ENCODE results near the gene ZIC5.

The ZIC5 gene

GRCh38 chr13:99963816-99964339 lies 7.7 kb downstream of the ZIC5 start:
- Histone ChIP-seq H3K79me2 (ENCODE audit: insufficient read depth, low read length) (no peaks in the 10 kb centered on the region), H3K27me3 (ENCODE audit: insufficient read depth, low read length, poor library complexity, severe bottlenecking) (no peaks in the 10 kb centered on the region), H3K4me3 (ENCODE audit: low read length, poor library complexity, severe bottlenecking) (no peak overlapping the region), H3K4me1 (ENCODE audit: insufficient read depth, low read length, poor library complexity, severe bottlenecking) (peaks cover 4% of the 10 kb centered on the region), H3F3A (ENCODE audit: low read depth) (no peaks in the 10 kb centered on the region), H4K20me1 (ENCODE audit: insufficient read depth, low read length, poor library complexity, severe bottlenecking) (no peaks in the 10 kb centered on the region), H3K36me3 (ENCODE audit: insufficient read depth, low read length) (no peaks in the 10 kb centered on the region), H3K9me3 (ENCODE audit: insufficient read depth, low read depth, low read length) (no peaks in the 10 kb centered on the region), H3K4me2 (ENCODE audit: low read depth, low read length, poor library complexity, severe bottlenecking) (no peak overlapping the region), H3K9ac (ENCODE audit: low read depth, low read length, poor library complexity, severe bottlenecking) (no peak overlapping the region), H3K9me2 (replicated peaks; ENCODE audit: low read depth, low read length) (no peaks in the 10 kb centered on the region), H2AFZ (ENCODE audit: low read length) (0 out of 2 replicates have a peak overlapping the region, but pooled peaks have one; percentile 13)
- TF ChIP-seq CTCF (conservative IDR thresholded peaks at IDR 0.05; ENCODE audit: low read length) (no peak), EZH2phosphoT487 (IDR thresholded peaks at IDR 0.05; ENCODE audit: borderline replicate concordance) (no peak)

GRCh38 chr13:99962242-99962641 lies 9.3 kb downstream of the ZIC5 start:
- H3K4me2 ChIP-seq (ENCODE audit: low read depth, low read length, poor library complexity, severe bottlenecking), result no peak overlapping the region
- no peaks in the 10 kb centered on the region for H3K9me2 ChIP-seq (replicated peaks; ENCODE audit: low read depth, low read length)
- H3F3A ChIP-seq (ENCODE audit: low read depth), result no peaks in the 10 kb centered on the region
- H3K79me2 ChIP-seq (ENCODE audit: insufficient read depth, low read length), result no peaks in the 10 kb centered on the region
- H3K9ac ChIP-seq (ENCODE audit: low read depth, low read length, poor library complexity, severe bottlenecking), result no peak overlapping the region
- H3K9me3 ChIP-seq (ENCODE audit: insufficient read depth, low read depth, low read length), result no peaks in the 10 kb centered on the region
- H3K4me1 ChIP-seq (ENCODE audit: insufficient read depth, low read length, poor library complexity, severe bottlenecking), result peaks cover 4% of the 10 kb centered on the region
- no peaks in the 10 kb centered on the region for H4K20me1 ChIP-seq (ENCODE audit: insufficient read depth, low read length, poor library complexity, severe bottlenecking)
- no peaks in the 10 kb centered on the region for H3K36me3 ChIP-seq (ENCODE audit: insufficient read depth, low read length)
- no peak overlapping the region for H2AFZ ChIP-seq (ENCODE audit: low read length)
- TF ChIP-seq CTCF (conservative IDR thresholded peaks at IDR 0.05; ENCODE audit: low read length) (no peak), EZH2phosphoT487 (IDR thresholded peaks at IDR 0.05; ENCODE audit: borderline replicate concordance) (no peak)
- no peak overlapping the region for H3K4me3 ChIP-seq (ENCODE audit: low read length, poor library complexity, severe bottlenecking)
- no peaks in the 10 kb centered on the region for H3K27me3 ChIP-seq (ENCODE audit: insufficient read depth, low read length, poor library complexity, severe bottlenecking)

- no peak overlapping the region for H3K4me2 ChIP-seq (ENCODE audit: low read depth, low read length, poor library complexity, severe bottlenecking)
- no peak overlapping the region for H2AFZ ChIP-seq (ENCODE audit: low read length)
- H3K9ac ChIP-seq (ENCODE audit: low read depth, low read length, poor library complexity, severe bottlenecking), result no peak overlapping the region
- H3K9me2 ChIP-seq (replicated peaks; ENCODE audit: low read depth, low read length), result no peaks in the 10 kb centered on the region
- H3K4me1 ChIP-seq (ENCODE audit: insufficient read depth, low read length, poor library complexity, severe bottlenecking), result peaks cover 4% of the 10 kb centered on the region
- no peak overlapping the region for H3K4me3 ChIP-seq (ENCODE audit: low read length, poor library complexity, severe bottlenecking)
- H3F3A ChIP-seq (ENCODE audit: low read depth), result no peaks in the 10 kb centered on the region
- TF ChIP-seq CTCF (conservative IDR thresholded peaks at IDR 0.05; ENCODE audit: low read length) (no peak), EZH2phosphoT487 (IDR thresholded peaks at IDR 0.05; ENCODE audit: borderline replicate concordance) (no peak)
- no peaks in the 10 kb centered on the region for H3K9me3 ChIP-seq (ENCODE audit: insufficient read depth, low read depth, low read length)
- H3K79me2 ChIP-seq (ENCODE audit: insufficient read depth, low read length), result no peaks in the 10 kb centered on the region
- no peaks in the 10 kb centered on the region for H3K27me3 ChIP-seq (ENCODE audit: insufficient read depth, low read length, poor library complexity, severe bottlenecking)
- no peaks in the 10 kb centered on the region for H4K20me1 ChIP-seq (ENCODE audit: insufficient read depth, low read length, poor library complexity, severe bottlenecking)
- no peaks in the 10 kb centered on the region for H3K36me3 ChIP-seq (ENCODE audit: insufficient read depth, low read length)
Observed at GRCh38 chr13:99961636-99962035, 9.9 kb downstream of the ZIC5 start.

Data from Loucy (cell line).